ENCODE measurements around the gene GFRA4.
A peak's percentile ranks its signal among the peaks of the same experiment; 100 is the strongest.

The GFRA4 gene

GRCh38 chr20:3652676-3653596 is 10.3 kb downstream of the GFRA4 start:
- DNase-seq (ENCODE audit: low spot score): no peak

GRCh38 chr20:3652221-3652620 is 11.0 kb downstream of the GFRA4 start:
- DNase-seq (ENCODE audit: low spot score): no peak

- DNase-seq (ENCODE audit: low spot score): no peak
Measured at GRCh38 chr20:3651204-3651962, 11.8 kb downstream of the GFRA4 start.

GRCh38 chr20:3648951-3649350 is 14.2 kb downstream of the GFRA4 start:
- no peak for DNase-seq (ENCODE audit: low spot score)

- DNase-seq (ENCODE audit: low spot score): no peak
Measured at GRCh38 chr20:3647473-3647872, 15.7 kb downstream of the GFRA4 start.

- no peak for DNase-seq (ENCODE audit: low spot score)
Measured at GRCh38 chr20:3646651-3647050, 16.5 kb downstream of the GFRA4 start.

- DNase-seq (ENCODE audit: low spot score): no peak
Measured at GRCh38 chr20:3646067-3646440, 17.1 kb downstream of the GFRA4 start.

- DNase-seq (ENCODE audit: low spot score): no peak
Measured at GRCh38 chr20:3645309-3646066, 17.7 kb downstream of the GFRA4 start.

GRCh38 chr20:3640259-3640658 is 22.9 kb downstream of the GFRA4 start:
- DNase-seq (ENCODE audit: low spot score): no peak

- no peak for DNase-seq (ENCODE audit: low spot score)
Measured at GRCh38 chr20:3635346-3635745, 27.9 kb downstream of the GFRA4 start.

GRCh38 chr20:3633913-3634478 is 29.2 kb downstream of the GFRA4 start:
- DNase-seq (ENCODE audit: low spot score): no peak

- no peak for DNase-seq (ENCODE audit: low spot score)
Measured at GRCh38 chr20:3632311-3633004, 30.7 kb downstream of the GFRA4 start.

- no peak for DNase-seq (ENCODE audit: low spot score)
Measured at GRCh38 chr20:3631534-3631933, 31.7 kb downstream of the GFRA4 start.

- no peak for DNase-seq (ENCODE audit: low spot score)
Measured at GRCh38 chr20:3630429-3630828, 32.8 kb downstream of the GFRA4 start.

GRCh38 chr20:3629893-3630292 is 33.3 kb downstream of the GFRA4 start:
- no peak for DNase-seq (ENCODE audit: low spot score)

- DNase-seq (ENCODE audit: low spot score): peak; percentile 63
Measured at GRCh38 chr20:3628502-3629314, 34.5 kb downstream of the GFRA4 start.

- DNase-seq (ENCODE audit: low spot score): no peak
Measured at GRCh38 chr20:3627476-3627875, 35.7 kb downstream of the GFRA4 start.

GRCh38 chr20:3622406-3622805 is 40.8 kb downstream of the GFRA4 start:
- DNase-seq (ENCODE audit: low spot score): no peak

- DNase-seq (ENCODE audit: low spot score): no peak
Measured at GRCh38 chr20:3621111-3621510, 42.1 kb downstream of the GFRA4 start.

GRCh38 chr20:3616250-3616649 is 46.9 kb downstream of the GFRA4 start:
- no peak for DNase-seq (ENCODE audit: low spot score)

Measured in HuH-7 (cell line).